Heart right ventricle (tissue), 16 donors: ENCODE data around the gene IGFL1. TPM values are rescaled to one million over a fixed set of nuclear protein-coding genes. Genes with fewer than 3 reads are reported as not detected.

Experiments used
- ATAC-seq, 8 donors: fragments of 200-7000 bp; cut with Tn5 transposase; one replicate each; pipeline ENCODE4 v1.9.1; 2020; ENCODE audit warnings: mild to moderate bottlenecking in 8 of 8, moderate library complexity in 8 of 8, moderate number of reproducible peaks in 1 of 8
- DNase-seq, 2 donors: peaks; one replicate each; pipeline ENCODE4 v3.0.0-alpha.2; 2020
- H3K27ac ChIP-seq, 10 donors: fragments of 200-600 bp; sonication (generic) in 2 of 10; one replicate each; pipeline versions ENCODE4 v1.5.0 to v1.8.0; 2020 to 2022; ENCODE audit warnings: mild to moderate bottlenecking in 3 of 10
- H3K27me3 ChIP-seq, 7 donors: fragments of 200-600 bp; one replicate each; pipeline ENCODE4 v1.8.0; 2021 to 2022; ENCODE audit warnings: mild to moderate bottlenecking in 2 of 7
- H3K36me3 ChIP-seq, 9 donors: fragments of 200-600 bp; sonication (generic) in 1 of 9; one replicate each; pipeline versions ENCODE4 v1.5.0 to v1.8.0; 2020 to 2022; ENCODE audit warnings: mild to moderate bottlenecking in 2 of 9
- H3K4me1 ChIP-seq, 9 donors: fragments of 200-600 bp; sonication (generic) in 1 of 9; one replicate each; pipeline versions ENCODE4 v1.5.0 to v1.8.0; 2020 to 2022; ENCODE audit warnings: mild to moderate bottlenecking in 4 of 9
- H3K4me3 ChIP-seq, 10 donors: fragments of 200-600 bp; sonication (generic) in 2 of 10; one replicate each; pipeline versions ENCODE4 v1.5.0 to v1.8.0; 2020 to 2022; ENCODE audit warnings: mild to moderate bottlenecking in 7 of 10, moderate library complexity in 2 of 10
- H3K9me3 ChIP-seq, 11 donors: fragments of 200-600 bp in 10 of 11; sonication (generic) in 2 of 11; one replicate each; pipeline versions ENCODE4 v1.5.0 to v1.8.0; 2013 to 2022; ENCODE audit warnings: mild to moderate bottlenecking in 2 of 11, control low read depth in 1 of 11, moderate library complexity in 1 of 11
- CTCF ChIP-seq, 9 donors: fragments of 200-600 bp; sonication (generic) in 2 of 9; IDR thresholded peaks; one replicate each; pipeline versions ENCODE4 v1.5.0 to v1.8.0; 2021 to 2022; ENCODE audit warnings: antibody characterized with exemption in 9 of 9, mild to moderate bottlenecking in 5 of 9, moderate library complexity in 1 of 9
- WGBS, 2 donors: extraction: QIAGEN DNeasy Blood & Tissue Kit; methylation state at CpG; one replicate each; pipeline ENCODE4 v1.1.7; 2013; ENCODE audit warnings: inconsistent platforms in 1 of 2; 5-methylcytosine and 5-hydroxymethylcytosine counted together
- intact Hi-C, 10 donors: fragments of 100-400 bp; cut with DNase I; formaldehyde crosslinking; loops; one replicate each; pipeline versions ENCODE4 v1.11.1 to v1.14.2; 2022
- polyA plus RNA-seq, 2 donors: library from polyadenylated mRNA; stranded (reverse); fragments of 200-250 nt; gene quantifications; one replicate each; pipeline ENCODE4 v1.2.3, GENCODE V29; 2013
- total RNA-seq, 10 donors: library from RNA; stranded (reverse); fragmentation: NEBNext Ultra II Directional in 3 of 10; extraction: Animal tissue kit (Norgen Biotek cat#: 25700) in 3 of 10; gene quantifications; one replicate each; pipeline versions ENCODE4 v1.2.1 to v1.2.4, GENCODE V29; 2021 to 2023
- donor health status: Arrhythmogenic right ventricular cardiomyopathy.
- donor health status: ischemic (EF 13 %, LVEDD 7.1; RV severe dilation, severe dysfunction).
- donor health status: healthy with polysubstance abuse.
- donor health status: DM: no; HTN: yes; CAD: no.
- donor health status: DM: no; HTN: no; CAD: no.
- donor health status: ischemic (EF 25% LVEDD 6.9; RV normal size, moderate dysfunction).
- donor health status: ischemic (EF 25% LVEDD 5.7; RV mildly dilated, moderate dysfunction).
- donor health status: healthy.
- donor health status: DM: yes; HTN: yes; CAD: no.
- donor health status: Ischemic cardiomyopathy.
- donor health status: ischemic (EF 35%, LVEDD 5.7; RV mildly dilated, moderate dysfunction).
- donor health status: nonischemic (EF 11% LVEDD 7.7; RV severe dilation, severe dysfunction).
- donor health status: DM: yes; HTN: yes; CAD: no.
- donor health status: PGD.
- donor health status: ischemic (EF 29% LVEDD 5.4; RV normal size, mild dysfunction).
- donor health status: nonischemic (EF 23%, LVEDD 6.1; RV moderate dilation, normal function).

Gene IGFL1
- total and polyA plus RNA-seq, 12 donors: not detected

- 79 to 83% methylated on average over 7 of the region's 7 CpGs for WGBS, 2 donors
- TF ChIP-seq CTCF (IDR thresholded peaks at IDR 0.05): no peak
Observed at GRCh38 chr19:46279177-46279576, 49.6 kb downstream of the IGFL1 start.

More at GRCh38 chr19:46279177-46279576, 49.6 kb downstream of the IGFL1 start:
- H3K4me3 ChIP-seq: no peak overlapping the region
- peaks cover 0 to 5% (median 0%) of the 10 kb centered on the region in 7 donors for H3K27me3 ChIP-seq
- intact Hi-C loops: loop anchor here in 2 of 10 donors (10.0 kb wide), 3 partner anchors 116 to 236 kb away; partner anchors contain the start of gene PNMA8B (in 1 of the 2)
- DNase-seq (no peak), ATAC-seq (no peak)
- H3K36me3 ChIP-seq: no peaks in the 10 kb centered on the region
- peaks cover 0 to 25% (median 10%) of the 10 kb centered on the region in 9 donors for H3K4me1 ChIP-seq
- no peaks in the 10 kb centered on the region for H3K9me3 ChIP-seq
- no peak overlapping the region for H3K27ac ChIP-seq

Other genes starting within 250 kb of the IGFL1 start
- gene CCDC61, start 234.3 kb upstream of the IGFL1 start, total RNA-seq: 10 to 100 TPM in 1 of 10 donors, 1 to 10 TPM in 9; 6.6 to 10.3 (median 8.3) TPM
- 10 to 100 TPM in 1 of 2 donors, 1 to 10 TPM in 1; 7.3 to 11.6 TPM for gene CCDC61, start 234.3 kb upstream of the IGFL1 start, polyA plus RNA-seq
- gene PGLYRP1, start 206.7 kb upstream of the IGFL1 start, total RNA-seq: 1 to 10 TPM in 1 of 10 donors, under 1 TPM in 1, not detected in 8; 0.81 to 1.1 TPM
- under 1 TPM in 1 of 2 donors, not detected in 1; 0.16 TPM for gene PGLYRP1, start 206.7 kb upstream of the IGFL1 start, polyA plus RNA-seq
- not detected for gene IGFL4, start 188.7 kb upstream of the IGFL1 start, total RNA-seq
- gene IGFL4, start 188.7 kb upstream of the IGFL1 start, polyA plus RNA-seq: not detected
- gene IGFL3, start 105.1 kb upstream of the IGFL1 start, total RNA-seq: not detected
- not detected for gene IGFL3, start 105.1 kb upstream of the IGFL1 start, polyA plus RNA-seq
- under 1 TPM in 1 of 10 donors, not detected in 9; 0.44 TPM for gene IGFL2, start 81.5 kb upstream of the IGFL1 start, total RNA-seq
- not detected for gene IGFL2, start 81.5 kb upstream of the IGFL1 start, polyA plus RNA-seq
- gene HIF3A, start 67.3 kb downstream of the IGFL1 start, total RNA-seq: 100 to 1,000 TPM in 1 of 10 donors, 10 to 100 TPM in 9; 22.7 to 141 (median 46.4) TPM
- 100 to 1,000 TPM in 1 of 2 donors, 10 to 100 TPM in 1; 49.3 to 204 TPM for gene HIF3A, start 67.3 kb downstream of the IGFL1 start, polyA plus RNA-seq
- 10 to 100 TPM; 69.9 to 89.5 (median 76.5) TPM for gene PPP5C, start 117.3 kb downstream of the IGFL1 start, total RNA-seq
- 10 to 100 TPM; 51.6 to 80.3 TPM for gene PPP5C, start 117.3 kb downstream of the IGFL1 start, polyA plus RNA-seq
- gene CCDC8, start 183.8 kb downstream of the IGFL1 start, total RNA-seq: 10 to 100 TPM; 21.3 to 37.3 (median 28.6) TPM
- 10 to 100 TPM; 14.4 to 15.0 TPM for gene CCDC8, start 183.8 kb downstream of the IGFL1 start, polyA plus RNA-seq
- gene PNMA8C, start 199.2 kb downstream of the IGFL1 start, total RNA-seq: under 1 TPM in 5 of 10 donors, not detected in 5; 0.07 to 0.13 (median 0.08) TPM
- gene PNMA8C, start 199.2 kb downstream of the IGFL1 start, polyA plus RNA-seq: under 1 TPM; 0.01 to 0.07 TPM
- 10 to 100 TPM in 3 of 10 donors, 1 to 10 TPM in 7; 7.2 to 12.3 (median 9.3) TPM for gene PNMA8A, start 241.8 kb downstream of the IGFL1 start, total RNA-seq
- 1 to 10 TPM; 2.8 to 3.0 TPM for gene PNMA8A, start 241.8 kb downstream of the IGFL1 start, polyA plus RNA-seq